ENCODE measurements around the gene ABCA13. TPM values are rescaled to one million over a fixed set of nuclear protein-coding genes. Genes with fewer than 3 reads are reported as not detected.

The ABCA13 gene
- total and polyA plus RNA-seq, 2 of the 4 experiments (the other 2 are of a cell fraction), result under 0.01 to 0.07 TPM

DNA sequence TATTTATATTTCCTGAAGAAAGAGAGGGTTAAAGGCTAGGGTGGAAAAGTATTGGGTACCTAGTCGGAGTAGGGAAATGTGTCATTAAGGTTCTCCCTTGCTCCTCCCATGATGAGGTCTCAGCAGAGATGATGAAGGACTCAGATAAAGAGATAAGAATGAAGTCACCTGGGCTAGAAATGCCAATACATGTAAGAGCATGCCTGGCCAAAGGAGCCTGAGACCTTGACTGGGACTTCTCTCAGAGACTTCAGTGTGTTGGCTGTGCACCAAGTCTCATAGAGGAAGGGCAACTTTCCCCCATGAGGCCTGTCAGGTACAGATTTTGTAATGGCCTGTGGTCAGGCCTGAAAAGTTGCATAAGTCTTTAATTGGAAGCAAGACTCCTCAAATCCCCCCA lies 392.1 kb downstream of the ABCA13 start:
- intact Hi-C loops (cut with micrococcal nuclease) (no loop called here), in situ Hi-C loops (cut with MboI; ENCODE audit: low sequenced_read_pairs) (no loop called here), dilution Hi-C loops (cut with HindIII; ENCODE audit: low sequenced_read_pairs, unreplicated experiment) (no loop called here)
- Histone ChIP-seq H3K9me3 (ENCODE audit: control insufficient read depth, insufficient read depth, low read length) (no peaks in the 10 kb centered on the region; the same call in 1 of the 2 replicates), H3K4me2 (ENCODE audit: low read depth, low read length) (no peak overlapping the region), H3K4ac (ENCODE audit: low read depth, low read length) (no peak overlapping the region), H3K23ac (ENCODE audit: low read depth, low read length) (no peak overlapping the region), H3K14ac (replicated peaks; ENCODE audit: low read depth, low read length) (no peak overlapping the region), H4K91ac (ENCODE audit: insufficient read depth, low read depth, low read length) (no peak overlapping the region), H2BK5ac (ENCODE audit: low read depth, low read length, poor library complexity, severe bottlenecking) (no peak overlapping the region), H3K9ac (ENCODE audit: low read depth, low read length) (no peak overlapping the region), H2BK20ac (ENCODE audit: low read depth, low read length) (no peak overlapping the region), H4K5ac (ENCODE audit: low read depth, low read length) (no peak overlapping the region), H2AK5ac (ENCODE audit: low read depth, low read length) (no peak overlapping the region), H3K18ac (ENCODE audit: low read depth, low read length) (no peak overlapping the region), H2AFZ (replicated peaks; ENCODE audit: low read length, poor library complexity) (no peak overlapping the region), H3K9me1 (ENCODE audit: insufficient read depth, low read length) (no peaks in the 10 kb centered on the region), H2BK15ac (ENCODE audit: low read depth, low read length) (no peak overlapping the region), H3K36me3 (ENCODE audit: control insufficient read depth, insufficient read depth, low read length) (no peaks in the 10 kb centered on the region), H3K4me3 (ENCODE audit: insufficient read depth, low read depth, low read length) (no peak overlapping the region), H2AK9ac (replicated peaks; ENCODE audit: low read depth, low read length, poor library complexity) (no peak overlapping the region), H3K4me1 (ENCODE audit: control insufficient read depth, insufficient read depth, low read length) (no peaks in the 10 kb centered on the region), H3K56ac (ENCODE audit: extremely low read depth, insufficient read depth, low read length) (no peak overlapping the region), H2BK120ac (ENCODE audit: low read depth, low read length) (no peak overlapping the region), H4K20me1 (ENCODE audit: insufficient read depth, low read length) (no peaks in the 10 kb centered on the region), H3K79me1 (ENCODE audit: low read depth in 1 of 2, low read length in 2 of 2) (no peaks in the 10 kb centered on the region), H3K27me3 (ENCODE audit: control insufficient read depth, insufficient read depth, low read length) (no peaks in the 10 kb centered on the region), H4K8ac (ENCODE audit: low read depth in 2 of 2, low read length in 2 of 2) (no peak overlapping the region), H3K27ac (ENCODE audit: insufficient read depth, low read length) (no peak overlapping the region)
- POLR2A ChIA-PET (ENCODE audit: unreplicated experiment), result no interaction called here
- DNase-seq (no peak), ATAC-seq (ENCODE audit: low read depth) (no peak)
- no TSS peak for BruUV-seq (replicated peaks)
- no CpG with 5 or more reads among the region's 1 CpG for WGBS, 2 experiments (ENCODE audit: extremely low coverage in 2 of 2, insufficient read length in 1 of 2)
- CTCF ChIA-PET, result no interaction called here
- TF ChIP-seq, protein P1, sequence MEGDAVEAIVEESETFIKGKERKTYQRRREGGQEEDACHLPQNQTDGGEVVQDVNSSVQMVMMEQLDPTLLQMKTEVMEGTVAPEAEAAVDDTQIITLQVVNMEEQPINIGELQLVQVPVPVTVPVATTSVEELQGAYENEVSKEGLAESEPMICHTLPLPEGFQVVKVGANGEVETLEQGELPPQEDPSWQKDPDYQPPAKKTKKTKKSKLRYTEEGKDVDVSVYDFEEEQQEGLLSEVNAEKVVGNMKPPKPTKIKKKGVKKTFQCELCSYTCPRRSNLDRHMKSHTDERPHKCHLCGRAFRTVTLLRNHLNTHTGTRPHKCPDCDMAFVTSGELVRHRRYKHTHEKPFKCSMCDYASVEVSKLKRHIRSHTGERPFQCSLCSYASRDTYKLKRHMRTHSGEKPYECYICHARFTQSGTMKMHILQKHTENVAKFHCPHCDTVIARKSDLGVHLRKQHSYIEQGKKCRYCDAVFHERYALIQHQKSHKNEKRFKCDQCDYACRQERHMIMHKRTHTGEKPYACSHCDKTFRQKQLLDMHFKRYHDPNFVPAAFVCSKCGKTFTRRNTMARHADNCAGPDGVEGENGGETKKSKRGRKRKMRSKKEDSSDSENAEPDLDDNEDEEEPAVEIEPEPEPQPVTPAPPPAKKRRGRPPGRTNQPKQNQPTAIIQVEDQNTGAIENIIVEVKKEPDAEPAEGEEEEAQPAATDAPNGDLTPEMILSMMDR (conservative IDR thresholded peaks at IDR 0.05; ENCODE audit: low read depth, low read length), result no peak
- no peak for TF ChIP-seq RAD21 (IDR thresholded peaks at IDR 0.05; ENCODE audit: low read length)
- no peak for TF ChIP-seq MAZ (IDR thresholded peaks at IDR 0.05; ENCODE audit: borderline replicate concordance, low read depth, low read length)
- no peak for TF ChIP-seq MXI1 (IDR thresholded peaks at IDR 0.05; ENCODE audit: borderline replicate concordance, low read depth, low read length)
